ENCODE data around the gene TDG. TPM values are rescaled to one million over a fixed set of nuclear protein-coding genes. Genes with fewer than 3 reads are reported as not detected.
A peak's percentile ranks its signal among the peaks of the same experiment; 100 is the strongest.

TDG gene
- total RNA-seq, 1 donor from 2014 or later, result 11.3 TPM

DNA sequence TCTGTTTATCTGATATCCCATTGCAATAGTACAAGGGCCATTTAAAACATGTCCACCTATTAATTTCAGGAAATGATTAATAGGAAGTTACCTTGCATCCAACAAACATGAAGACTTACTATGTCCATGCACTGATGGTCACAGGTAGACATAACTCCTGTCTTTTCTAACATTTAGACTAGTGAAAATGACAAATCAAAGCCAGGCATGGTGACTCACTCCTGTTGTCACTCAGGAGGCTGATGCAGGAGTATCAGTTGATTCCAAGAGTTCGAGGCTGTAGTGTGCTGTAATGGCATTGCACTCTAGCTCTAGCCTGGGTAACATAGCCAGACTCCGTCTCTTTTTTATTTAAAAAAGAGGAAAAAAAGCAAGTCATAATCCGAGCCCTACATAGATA, 20.7 kb upstream of the TDG start:
- Histone ChIP-seq H3K27ac (replicated peaks) (no peak overlapping the region), H3K36me3 (peaks cover 100% of the 10 kb centered on the region), H3K4me3 (no peak overlapping the region), H3K27me3 (ENCODE audit: low read depth) (no peaks in the 10 kb centered on the region), H3K9me3 (replicated peaks) (no peaks in the 10 kb centered on the region), H3K4me1 (no peaks in the 10 kb centered on the region)
- intact Hi-C loops (cut with micrococcal nuclease), result loop anchor here (5.0 kb wide), 1 partner anchor 37 kb away; no protein-coding TSS in a partner anchor
- DNase-seq, result no peak
- TF ChIP-seq, protein P1, sequence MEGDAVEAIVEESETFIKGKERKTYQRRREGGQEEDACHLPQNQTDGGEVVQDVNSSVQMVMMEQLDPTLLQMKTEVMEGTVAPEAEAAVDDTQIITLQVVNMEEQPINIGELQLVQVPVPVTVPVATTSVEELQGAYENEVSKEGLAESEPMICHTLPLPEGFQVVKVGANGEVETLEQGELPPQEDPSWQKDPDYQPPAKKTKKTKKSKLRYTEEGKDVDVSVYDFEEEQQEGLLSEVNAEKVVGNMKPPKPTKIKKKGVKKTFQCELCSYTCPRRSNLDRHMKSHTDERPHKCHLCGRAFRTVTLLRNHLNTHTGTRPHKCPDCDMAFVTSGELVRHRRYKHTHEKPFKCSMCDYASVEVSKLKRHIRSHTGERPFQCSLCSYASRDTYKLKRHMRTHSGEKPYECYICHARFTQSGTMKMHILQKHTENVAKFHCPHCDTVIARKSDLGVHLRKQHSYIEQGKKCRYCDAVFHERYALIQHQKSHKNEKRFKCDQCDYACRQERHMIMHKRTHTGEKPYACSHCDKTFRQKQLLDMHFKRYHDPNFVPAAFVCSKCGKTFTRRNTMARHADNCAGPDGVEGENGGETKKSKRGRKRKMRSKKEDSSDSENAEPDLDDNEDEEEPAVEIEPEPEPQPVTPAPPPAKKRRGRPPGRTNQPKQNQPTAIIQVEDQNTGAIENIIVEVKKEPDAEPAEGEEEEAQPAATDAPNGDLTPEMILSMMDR (IDR thresholded peaks at IDR 0.05; ENCODE audit: borderline replicate concordance), result no peak

DNA sequence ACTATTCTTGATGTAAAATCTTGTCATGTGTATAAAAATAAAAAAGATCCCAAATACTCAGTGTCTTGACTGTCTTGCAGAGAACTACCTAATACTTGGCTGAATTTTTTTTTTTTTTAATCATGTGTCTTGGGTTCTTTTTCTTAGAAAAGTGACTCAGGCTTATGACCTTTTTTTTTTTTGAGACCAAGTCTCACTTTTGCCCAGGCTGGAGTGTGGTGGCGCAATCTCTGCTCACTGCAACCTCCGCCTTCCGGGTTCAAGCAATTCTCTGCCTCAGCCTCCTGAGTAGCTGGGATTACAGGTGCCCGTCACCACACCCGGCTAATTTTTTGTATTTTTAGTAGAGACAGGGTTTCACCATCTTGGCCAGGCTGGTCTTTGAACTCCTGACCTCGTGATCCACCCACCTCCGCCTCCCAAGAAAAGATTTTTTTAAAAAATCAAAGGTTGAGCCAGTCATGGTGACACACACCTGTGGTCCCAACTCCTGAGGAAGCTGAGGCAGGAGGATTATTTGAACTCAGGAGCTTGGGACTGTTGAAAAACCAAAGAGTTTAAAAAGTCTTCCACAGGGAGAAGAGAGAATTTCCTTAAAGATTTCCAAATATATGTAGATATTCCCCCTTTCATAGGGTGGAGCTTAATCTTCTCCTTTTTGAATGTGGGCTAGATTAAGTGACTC, 17.7 kb upstream of the TDG start:
- TF ChIP-seq, protein P1 (IDR thresholded peaks at IDR 0.05; ENCODE audit: borderline replicate concordance), result no peak
- no peak overlapping the region for H3K4me3 ChIP-seq
- intact Hi-C loops (cut with micrococcal nuclease), result no loop called here
- H3K9me3 ChIP-seq (replicated peaks), result no peaks in the 10 kb centered on the region
- H3K27me3 ChIP-seq (ENCODE audit: low read depth), result no peaks in the 10 kb centered on the region
- peaks cover 100% of the 10 kb centered on the region for H3K36me3 ChIP-seq
- no peak overlapping the region for H3K27ac ChIP-seq (replicated peaks)
- DNase-seq, result no peak
- H3K4me1 ChIP-seq, result no peaks in the 10 kb centered on the region

DNA sequence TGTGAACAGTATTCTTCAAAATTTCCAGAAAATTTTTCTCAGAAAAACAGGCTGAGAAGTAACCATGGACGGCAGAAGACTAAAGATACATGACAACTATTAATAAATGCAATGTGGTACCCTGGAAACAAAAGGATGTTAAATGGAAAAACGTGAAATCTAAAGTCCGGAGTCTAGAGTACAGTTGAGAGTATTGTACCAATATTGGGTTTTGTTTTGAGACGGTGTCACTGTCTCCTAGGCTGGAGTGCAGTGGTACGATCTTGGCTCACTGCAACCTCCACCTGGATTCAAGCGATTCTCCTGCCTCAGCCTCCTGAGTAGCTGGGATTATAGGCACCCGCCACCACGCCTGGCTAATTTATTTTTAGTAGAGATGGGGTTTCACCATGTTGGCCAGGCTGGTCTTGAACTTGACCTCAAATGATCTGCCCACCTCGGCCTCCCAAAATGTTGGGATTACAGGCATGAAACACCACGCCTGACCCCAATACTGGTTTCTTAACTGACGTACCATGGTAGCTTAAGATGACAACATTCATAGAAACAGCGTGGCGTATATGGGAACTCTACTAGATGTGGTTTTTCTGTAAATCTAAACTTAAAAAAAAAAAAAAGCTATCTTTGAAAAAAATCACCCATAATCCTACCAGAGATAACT, 16.8 kb upstream of the TDG start:
- Histone ChIP-seq H3K27me3 (ENCODE audit: low read depth) (no peaks in the 10 kb centered on the region), H3K36me3 (peaks cover 100% of the 10 kb centered on the region), H3K4me1 (peaks cover 4% of the 10 kb centered on the region), H3K4me3 (no peak overlapping the region), H3K9me3 (replicated peaks) (no peaks in the 10 kb centered on the region), H3K27ac (replicated peaks) (no peak overlapping the region)
- intact Hi-C loops (cut with micrococcal nuclease), result no loop called here
- TF ChIP-seq, protein P1 (IDR thresholded peaks at IDR 0.05; ENCODE audit: borderline replicate concordance), result no peak
- DNase-seq, result no peak

DNA sequence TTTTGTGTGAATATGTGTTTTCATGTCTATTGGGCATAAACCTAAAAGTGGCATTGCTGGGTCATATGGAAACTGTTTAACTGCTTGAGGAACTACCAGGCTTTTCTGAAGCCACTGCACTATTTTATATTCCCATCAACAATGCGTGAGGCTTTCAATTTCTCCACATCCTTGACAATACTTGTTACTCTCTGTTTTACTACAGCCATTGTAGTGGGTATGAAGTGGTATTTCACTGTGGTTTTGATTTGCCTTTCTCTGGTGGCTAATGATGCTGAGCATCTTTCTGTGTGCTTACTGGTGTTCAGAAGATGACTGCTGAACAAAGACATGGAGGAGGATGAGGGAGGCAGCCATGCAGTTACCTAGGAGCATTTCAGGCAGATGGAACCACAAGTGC, 13.2 kb upstream of the TDG start:
- Histone ChIP-seq H3K36me3 (peaks cover 69% of the 10 kb centered on the region), H3K4me3 (no peak overlapping the region), H3K9me3 (replicated peaks) (no peaks in the 10 kb centered on the region), H3K4me1 (peaks cover 37% of the 10 kb centered on the region), H3K27ac (replicated peaks) (no peak overlapping the region), H3K27me3 (ENCODE audit: low read depth) (no peaks in the 10 kb centered on the region)
- no peak for DNase-seq
- TF ChIP-seq, protein P1 (IDR thresholded peaks at IDR 0.05; ENCODE audit: borderline replicate concordance), result no peak
- intact Hi-C loops (cut with micrococcal nuclease), result no loop called here

DNA sequence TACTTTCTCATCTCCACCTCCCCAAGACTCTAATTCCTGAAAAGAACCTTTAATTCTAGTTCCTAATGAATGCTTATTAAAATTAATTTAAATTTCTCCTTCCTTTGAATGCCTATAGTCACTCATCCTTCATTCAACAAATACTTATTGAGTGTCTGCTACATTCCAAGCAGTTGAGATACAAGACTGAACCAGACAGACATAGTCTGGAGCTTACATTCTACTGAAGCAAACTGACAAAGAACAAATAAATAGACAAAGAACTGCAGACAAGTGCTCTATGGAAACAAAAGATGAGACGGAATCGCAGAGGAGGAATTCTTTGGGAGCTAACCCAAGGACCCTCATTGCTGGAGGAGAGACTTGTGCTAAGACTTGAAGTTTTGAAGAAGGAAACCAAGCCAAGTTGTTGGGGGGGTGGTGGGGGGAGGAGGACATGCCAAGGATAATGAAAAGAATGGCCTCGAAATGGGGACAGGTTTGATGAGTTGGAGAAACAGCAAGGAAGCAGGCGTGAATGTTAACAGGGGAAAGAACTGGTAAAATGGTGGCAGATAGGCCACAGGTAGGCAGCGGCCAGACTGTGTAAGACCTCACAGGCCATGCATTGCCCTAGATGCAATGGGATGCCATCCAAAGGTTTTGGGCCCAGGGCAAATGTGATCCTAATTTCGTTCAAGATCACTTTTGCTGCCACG, 9.7 kb upstream of the TDG start:
- TF ChIP-seq, protein P1 (IDR thresholded peaks at IDR 0.05; ENCODE audit: borderline replicate concordance), result no peak
- Histone ChIP-seq H3K4me1 (peaks cover 45% of the 10 kb centered on the region), H3K36me3 (peaks cover 34% of the 10 kb centered on the region), H3K27me3 (ENCODE audit: low read depth) (no peaks in the 10 kb centered on the region), H3K27ac (replicated peaks) (peak overlapping the region; percentile 96), H3K4me3 (peak overlapping the region; percentile 84), H3K9me3 (replicated peaks) (no peaks in the 10 kb centered on the region)
- DNase-seq, result no peak
- intact Hi-C loops (cut with micrococcal nuclease), result no loop called here

Data from left ventricle myocardium inferior (tissue), 1 donor.